ENCODE measurements around the gene GNPTAB. TPM values are rescaled to one million over a fixed set of nuclear protein-coding genes. Genes with fewer than 3 reads are reported as not detected.
A peak's percentile ranks its signal among the peaks of the same experiment; 100 is the strongest.

The GNPTAB gene
- total and polyA plus RNA-seq, 2 of the 13 experiments (the other 11 are each of a cell fraction or from before 2014, with no cell fraction given), result 13.6 to 19.4 TPM

DNA sequence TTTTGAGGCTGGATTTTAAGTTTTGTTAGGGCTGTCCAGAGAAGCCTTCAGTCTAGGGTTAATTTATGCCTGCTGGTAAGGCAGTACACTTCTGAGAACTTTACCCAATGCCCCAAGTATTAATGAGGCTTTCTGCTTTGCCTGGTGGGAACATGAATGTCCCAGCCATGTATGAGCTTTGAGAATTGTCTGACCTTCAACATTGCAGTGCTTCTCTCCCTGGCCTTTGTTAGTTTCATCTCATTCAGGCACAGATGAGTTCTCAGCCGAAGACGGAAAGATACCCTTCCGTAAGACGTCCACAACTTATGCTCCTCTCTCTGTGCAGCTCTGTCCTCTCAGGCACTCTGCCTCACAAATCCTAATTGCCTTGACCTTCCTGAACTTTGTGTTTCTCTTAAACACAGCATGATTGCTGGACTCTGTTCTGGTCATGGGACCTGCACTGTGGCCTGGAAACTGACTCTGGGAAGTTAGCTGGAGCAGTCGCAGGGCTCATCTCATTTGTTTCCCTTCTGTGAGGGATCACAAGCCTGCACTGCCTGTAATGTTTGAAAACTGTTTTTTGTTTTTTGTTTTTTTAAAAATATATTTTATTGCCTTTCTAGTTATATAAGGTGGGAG is 117.6 kb downstream of the GNPTAB start (continued):
- TF ChIP-seq, protein P1, sequence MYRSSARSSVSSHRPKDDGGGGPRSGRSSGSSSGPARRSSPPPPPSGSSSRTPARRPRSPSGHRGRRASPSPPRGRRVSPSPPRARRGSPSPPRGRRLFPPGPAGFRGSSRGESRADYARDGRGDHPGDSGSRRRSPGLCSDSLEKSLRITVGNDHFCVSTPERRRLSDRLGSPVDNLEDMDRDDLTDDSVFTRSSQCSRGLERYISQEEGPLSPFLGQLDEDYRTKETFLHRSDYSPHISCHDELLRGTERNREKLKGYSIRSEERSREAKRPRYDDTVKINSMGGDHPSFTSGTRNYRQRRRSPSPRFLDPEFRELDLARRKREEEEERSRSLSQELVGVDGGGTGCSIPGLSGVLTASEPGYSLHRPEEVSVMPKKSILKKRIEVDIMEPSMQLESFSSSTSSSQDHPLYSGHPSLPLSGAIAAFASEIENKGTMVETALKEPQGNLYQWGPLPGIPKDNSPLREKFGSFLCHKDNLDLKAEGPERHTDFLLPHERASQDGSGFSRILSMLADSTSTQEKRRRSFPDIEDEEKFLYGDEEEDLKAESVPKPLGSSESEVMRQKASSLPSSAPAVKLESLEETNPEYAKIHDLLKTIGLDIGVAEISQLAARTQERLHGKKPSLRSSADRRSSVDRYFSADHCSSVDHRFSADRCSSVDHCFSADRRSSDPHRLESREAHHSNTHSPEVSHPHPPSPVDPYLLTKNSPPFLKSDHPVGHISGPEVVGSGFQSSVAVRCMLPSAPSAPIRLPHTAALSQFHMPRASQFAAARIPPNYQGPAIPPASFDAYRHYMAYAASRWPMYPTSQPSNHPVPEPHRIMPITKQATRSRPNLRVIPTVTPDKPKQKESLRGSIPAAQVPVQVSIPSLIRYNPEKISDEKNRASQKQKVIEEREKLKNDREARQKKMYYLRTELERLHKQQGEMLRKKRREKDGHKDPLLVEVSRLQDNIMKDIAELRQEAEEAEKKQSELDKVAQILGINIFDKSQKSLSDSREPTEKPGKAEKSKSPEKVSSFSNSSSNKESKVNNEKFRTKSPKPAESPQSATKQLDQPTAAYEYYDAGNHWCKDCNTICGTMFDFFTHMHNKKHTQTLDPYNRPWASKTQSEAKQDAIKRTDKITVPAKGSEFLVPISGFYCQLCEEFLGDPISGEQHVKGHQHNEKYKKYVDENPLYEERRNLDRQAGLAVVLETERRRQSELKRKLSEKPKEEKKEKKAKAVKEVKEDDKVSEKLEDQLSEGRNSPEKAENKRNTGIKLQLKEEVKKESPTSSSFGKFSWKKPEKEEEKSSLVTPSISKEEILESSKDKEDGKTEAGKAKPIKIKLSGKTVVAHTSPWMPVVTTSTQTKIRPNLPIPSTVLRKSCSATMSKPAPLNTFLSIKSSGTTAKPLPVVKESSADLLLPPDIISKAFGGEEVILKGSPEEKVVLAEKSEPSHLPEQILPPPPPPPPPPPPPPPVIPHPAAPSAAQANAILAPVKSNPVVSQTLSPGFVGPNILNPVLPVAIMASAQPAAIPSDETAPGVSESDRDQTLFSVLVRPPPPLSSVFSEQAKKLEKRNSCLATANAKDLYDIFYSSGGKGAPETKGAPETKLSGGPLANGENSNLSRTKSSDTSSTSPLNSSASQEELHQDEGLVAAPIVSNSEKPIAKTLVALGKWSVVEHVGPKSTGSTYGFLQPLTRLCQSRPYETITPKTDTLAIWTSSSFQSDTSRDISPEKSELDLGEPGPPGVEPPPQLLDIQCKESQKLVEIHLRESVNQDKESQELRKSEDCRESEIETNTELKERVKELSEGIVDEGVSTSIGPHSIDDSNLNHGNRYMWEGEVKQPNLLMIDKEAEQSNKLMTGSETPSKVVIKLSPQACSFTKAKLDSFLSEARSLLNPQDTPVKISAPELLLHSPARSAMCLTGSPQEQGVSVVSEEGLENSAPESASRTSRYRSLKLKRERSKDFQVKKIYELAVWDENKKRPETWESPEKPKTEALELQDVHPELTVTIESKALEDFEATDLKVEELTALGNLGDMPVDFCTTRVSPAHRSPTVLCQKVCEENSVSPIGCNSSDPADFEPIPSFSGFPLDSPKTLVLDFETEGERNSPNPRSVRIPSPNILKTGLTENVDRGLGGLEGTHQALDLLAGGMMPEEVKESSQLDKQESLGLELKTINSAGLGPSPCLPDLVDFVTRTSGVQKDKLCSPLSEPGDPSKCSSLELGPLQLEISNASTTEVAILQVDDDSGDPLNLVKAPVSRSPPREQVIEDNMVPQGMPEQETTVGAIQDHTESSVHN (CRISPR knock-in tag; IDR thresholded peaks at IDR 0.05), result no peak
- TF ChIP-seq ZNF34 (CRISPR knock-in tag; IDR thresholded peaks at IDR 0.05; ENCODE audit: borderline replicate concordance) (no peak), SRF (IDR thresholded peaks at IDR 0.05; ENCODE audit: low read depth, low read length) (no peak), SATB2 (CRISPR knock-in tag; IDR thresholded peaks at IDR 0.05) (no peak), MED1 (CRISPR knock-in tag; IDR thresholded peaks at IDR 0.05) (peak; percentile 89), POLR2A (IDR thresholded peaks at IDR 0.05; ENCODE audit: insufficient read depth in 1 of 2, low read depth in 2 of 2, low read length in 2 of 2) (peak in 1 of 2 experiments; percentile 26; a peak in 1 of 4 replicates), PHF5A (CRISPR knock-in tag; IDR thresholded peaks at IDR 0.05; ENCODE audit: low read depth, unreplicated experiment) (no peak), ZNF567 (CRISPR knock-in tag; IDR thresholded peaks at IDR 0.05; ENCODE audit: borderline replicate concordance) (no peak), SMAD9 (CRISPR knock-in tag; IDR thresholded peaks at IDR 0.05) (no peak), EEA1 (CRISPR knock-in tag; IDR thresholded peaks at IDR 0.05; ENCODE audit: borderline replicate concordance) (no peak), MEIS1 (CRISPR knock-in tag; IDR thresholded peaks at IDR 0.05; ENCODE audit: borderline replicate concordance) (no peak), CEBPG (CRISPR knock-in tag; IDR thresholded peaks at IDR 0.05) (peak; percentile 67), RBFOX2 (IDR thresholded peaks at IDR 0.05; ENCODE audit: low read depth, low read length) (no peak), SALL1 (CRISPR knock-in tag; IDR thresholded peaks at IDR 0.05) (peak; percentile 97), ZNF451 (CRISPR knock-in tag; IDR thresholded peaks at IDR 0.05) (no peak), JUND (CRISPR knock-in tag; IDR thresholded peaks at IDR 0.05) (no peak), U2AF2 (IDR thresholded peaks at IDR 0.05; ENCODE audit: low read depth, low read length) (no peak), SAP130 (CRISPR knock-in tag; IDR thresholded peaks at IDR 0.05; ENCODE audit: low read depth) (peak; percentile 93), ATF7-NPFF (CRISPR knock-in tag; IDR thresholded peaks at IDR 0.05; ENCODE audit: low read depth) (no peak), SIX4 (CRISPR knock-in tag; IDR thresholded peaks at IDR 0.05) (peak; percentile 58; the same call in 1 of the 2 replicates), ZNF629 (CRISPR knock-in tag; conservative IDR thresholded peaks at IDR 0.05) (0 out of 2 replicates have a peak, but pooled peaks have one; percentile 35)
- TF ChIP-seq, protein P2, sequence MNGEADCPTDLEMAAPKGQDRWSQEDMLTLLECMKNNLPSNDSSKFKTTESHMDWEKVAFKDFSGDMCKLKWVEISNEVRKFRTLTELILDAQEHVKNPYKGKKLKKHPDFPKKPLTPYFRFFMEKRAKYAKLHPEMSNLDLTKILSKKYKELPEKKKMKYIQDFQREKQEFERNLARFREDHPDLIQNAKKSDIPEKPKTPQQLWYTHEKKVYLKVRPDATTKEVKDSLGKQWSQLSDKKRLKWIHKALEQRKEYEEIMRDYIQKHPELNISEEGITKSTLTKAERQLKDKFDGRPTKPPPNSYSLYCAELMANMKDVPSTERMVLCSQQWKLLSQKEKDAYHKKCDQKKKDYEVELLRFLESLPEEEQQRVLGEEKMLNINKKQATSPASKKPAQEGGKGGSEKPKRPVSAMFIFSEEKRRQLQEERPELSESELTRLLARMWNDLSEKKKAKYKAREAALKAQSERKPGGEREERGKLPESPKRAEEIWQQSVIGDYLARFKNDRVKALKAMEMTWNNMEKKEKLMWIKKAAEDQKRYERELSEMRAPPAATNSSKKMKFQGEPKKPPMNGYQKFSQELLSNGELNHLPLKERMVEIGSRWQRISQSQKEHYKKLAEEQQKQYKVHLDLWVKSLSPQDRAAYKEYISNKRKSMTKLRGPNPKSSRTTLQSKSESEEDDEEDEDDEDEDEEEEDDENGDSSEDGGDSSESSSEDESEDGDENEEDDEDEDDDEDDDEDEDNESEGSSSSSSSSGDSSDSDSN (CRISPR knock-in tag; IDR thresholded peaks at IDR 0.05), result no peak
